Measurements from ENCODE around the gene ABHD12B.
A peak's percentile ranks its signal among the peaks of the same experiment; 100 is the strongest.
"Not testable (repeated sequence)": the region's sequence is repeated elsewhere in the genome, so short reads cannot be mapped to it uniquely, and the experiment has no call there.

The ABHD12B gene

GRCh38 chr14:50936882-50937281 lies 65.0 kb downstream of the ABHD12B start:
- DNase-seq, result no peak

- DNase-seq, result peak; percentile 62
Measured at GRCh38 chr14:50937325-50937724, 65.5 kb downstream of the ABHD12B start.

GRCh38 chr14:50937800-50938199 lies 65.9 kb downstream of the ABHD12B start:
- DNase-seq, result no peak

- DNase-seq, result no peak
Measured at GRCh38 chr14:50941151-50941550, 69.3 kb downstream of the ABHD12B start.

- not testable (repeated sequence) for DNase-seq
Measured at GRCh38 chr14:50941638-50942037, 69.8 kb downstream of the ABHD12B start.

GRCh38 chr14:50943261-50943942 lies 71.5 kb downstream of the ABHD12B start:
- peak; percentile 44 for DNase-seq

GRCh38 chr14:50943943-50944646 lies 72.2 kb downstream of the ABHD12B start, which contains the start of gene PYGL:
PYGL (minus strand) TSS chr14:50944483; CDS start chr14:50944403, 80 bp downstream.
- DNase-seq, result peak; percentile 80

- DNase-seq, result peak; percentile 35
Measured at GRCh38 chr14:50944647-50945413, 73.0 kb downstream of the ABHD12B start.

- DNase-seq, result no peak
Measured at GRCh38 chr14:50946234-50946935, 74.5 kb downstream of the ABHD12B start.

GRCh38 chr14:50947446-50947845 lies 75.6 kb downstream of the ABHD12B start:
- no peak for DNase-seq

GRCh38 chr14:50948205-50948604 lies 76.4 kb downstream of the ABHD12B start:
- DNase-seq, result no peak

- no peak for DNase-seq
Measured at GRCh38 chr14:50951032-50951431, 79.2 kb downstream of the ABHD12B start.

- peak; percentile 33 for DNase-seq
Measured at GRCh38 chr14:50953502-50953901, 81.6 kb downstream of the ABHD12B start.

All from hematopoietic multipotent progenitor cell treated with erythropoietin and hydrocortisone succinate and interleukin-3 and kit ligand, for 6 days (in vitro differentiated cells).